Smooth muscle cell (in vitro differentiated cells): ENCODE data around the gene RFX4. TPM values are rescaled to one million over a fixed set of nuclear protein-coding genes. Genes with fewer than 3 reads are reported as not detected.

ENCODE experiments used
- DNase-seq: peaks from one replicate; lab custom pipeline; 2025; ENCODE audit not compliant: unreplicated experiment; lab: John Stamatoyannopoulos, UW
- H2AFZ ChIP-seq: fragments of 200-600 bp; sonication (generic); 2 replicates; pipeline ENCODE4 v1.6.0; 2016; ENCODE audit warnings: antibody characterized with exemption, low read depth, mild to moderate bottlenecking
- H3F3A ChIP-seq: fragments of 200-600 bp; sonication (generic); 2 replicates; pipeline ENCODE4 v1.6.0; 2017; ENCODE audit warnings: antibody characterized with exemption, low read depth
- H3K27ac ChIP-seq: fragments of 200-600 bp; sonication (generic); 2 replicates; pipeline ENCODE4 v1.5.1; 2016; ENCODE audit warnings: low read depth, mild to moderate bottlenecking
- H3K27me3 ChIP-seq: fragments of 200-600 bp; sonication (generic); 2 replicates; pipeline ENCODE4 v1.6.1; 2016; ENCODE audit warnings: low read depth, mild to moderate bottlenecking
- H3K36me3 ChIP-seq: fragments of 200-600 bp; sonication (generic); 2 replicates; pipeline ENCODE4 v1.5.1; 2016; ENCODE audit warnings: low read depth
- H3K4me1 ChIP-seq: fragments of 200-600 bp; sonication (generic); 2 replicates; pipeline ENCODE4 v1.5.1; 2016; ENCODE audit warnings: low read depth
- H3K4me2 ChIP-seq: fragments of 200-600 bp; sonication (generic); 2 replicates; pipeline ENCODE4 v1.6.0; 2016; ENCODE audit warnings: mild to moderate bottlenecking
- H3K4me3 ChIP-seq: fragments of 200-600 bp; sonication (generic); 2 replicates; pipeline ENCODE4 v1.5.1; 2016; ENCODE audit warnings: mild to moderate bottlenecking
- H3K79me2 ChIP-seq: fragments of 200-600 bp; sonication (generic); 2 replicates; pipeline ENCODE4 v1.6.0; 2016; ENCODE audit warnings: low read depth, mild to moderate bottlenecking
- H3K9ac ChIP-seq: fragments of 200-600 bp; sonication (generic); 2 replicates; pipeline ENCODE4 v1.6.0; 2016; ENCODE audit warnings: low read depth
- H3K9me3 ChIP-seq: fragments of 200-600 bp; sonication (generic); replicated peaks from 2 replicates; pipeline ENCODE4 v1.5.1; 2016; ENCODE audit warnings: low read depth
- H4K20me1 ChIP-seq: fragments of 200-600 bp; sonication (generic); 2 replicates; pipeline ENCODE4 v1.6.0; 2016; ENCODE audit warnings: low read depth
- CTCF ChIP-seq: fragments of 200-600 bp; sonication (generic); IDR thresholded peaks from 2 replicates; pipeline ENCODE4 v1.5.1; 2017; ENCODE audit warnings: borderline replicate concordance, mild to moderate bottlenecking, antibody characterized with exemption; ENCODE audit not compliant: insufficient read depth, poor library complexity, severe bottlenecking
- whole genome bisulfite sequencing: methylation state at CpG from one replicate; pipeline ENCODE4 v1.1.7; 2016; ENCODE audit warnings: low lambda C conversion rate; 5-methylcytosine and 5-hydroxymethylcytosine counted together
- polyA plus RNA-seq: library from polyadenylated mRNA; unstranded; fragments of >200 nt; fragmentation: Nextera tagmentation; extraction: Ambion mirVana; gene quantifications from 2 replicates; pipeline ENCODE4 v1.2.1, GENCODE V29; 2016
- total RNA-seq: library from RNA; depleted of rRNA; stranded (reverse); fragments of >200 nt; gene quantifications from 2 replicates; pipeline ENCODE4 v1.2.3, GENCODE V29; 2014

The RFX4 gene
- total and polyA plus RNA-seq, 2 experiments from 2014 or later = not detected

DNA sequence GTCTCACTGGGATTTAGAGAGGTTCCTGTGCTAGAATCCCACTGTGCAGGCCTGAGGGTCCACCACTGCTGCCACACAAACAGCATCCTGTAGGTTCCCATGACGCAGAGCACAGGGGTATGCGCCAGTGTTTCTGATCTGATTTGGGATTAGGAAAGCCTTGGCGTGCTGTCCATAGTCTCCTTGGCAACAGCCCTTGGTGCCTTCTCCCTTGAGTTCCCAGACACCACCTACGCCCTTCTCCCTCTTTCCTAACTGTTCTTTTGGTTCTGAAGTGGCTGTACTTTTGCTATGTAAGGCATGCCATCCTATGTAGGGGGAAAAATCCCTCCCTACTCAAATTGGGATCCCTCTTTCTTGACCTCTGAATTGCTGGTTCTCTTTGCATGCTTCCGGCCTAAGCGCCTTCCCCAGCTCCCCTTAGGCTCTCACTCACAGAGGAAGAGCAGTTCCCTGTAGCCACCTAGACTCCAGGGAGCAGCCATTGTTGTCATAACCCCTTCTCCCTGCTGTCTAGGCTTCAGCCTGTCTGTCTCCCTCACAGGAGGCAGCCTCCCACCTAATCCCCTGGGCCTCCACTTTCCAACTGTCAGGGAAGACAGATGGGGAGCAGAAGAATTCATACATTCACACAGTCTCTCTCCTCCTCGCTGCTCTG is 176.9 kb downstream of the RFX4 start:
- Histone ChIP-seq H3K9ac (no peak overlapping the region), H3K27ac (no peak overlapping the region), H3K4me3 (no peak overlapping the region), H2AFZ (no peak overlapping the region), H3K79me2 (no peaks in the 10 kb centered on the region), H3K36me3 (no peaks in the 10 kb centered on the region), H3K4me2 (no peak overlapping the region), H3F3A (no peaks in the 10 kb centered on the region), H3K27me3 (no peaks in the 10 kb centered on the region), H3K9me3 (no peaks in the 10 kb centered on the region), H4K20me1 (no peaks in the 10 kb centered on the region), H3K4me1 (no peaks in the 10 kb centered on the region)
- no peak for DNase-seq
- WGBS = 87% methylated on average over 7 of the region's 7 CpGs
- TF ChIP-seq CTCF = no peak

DNA sequence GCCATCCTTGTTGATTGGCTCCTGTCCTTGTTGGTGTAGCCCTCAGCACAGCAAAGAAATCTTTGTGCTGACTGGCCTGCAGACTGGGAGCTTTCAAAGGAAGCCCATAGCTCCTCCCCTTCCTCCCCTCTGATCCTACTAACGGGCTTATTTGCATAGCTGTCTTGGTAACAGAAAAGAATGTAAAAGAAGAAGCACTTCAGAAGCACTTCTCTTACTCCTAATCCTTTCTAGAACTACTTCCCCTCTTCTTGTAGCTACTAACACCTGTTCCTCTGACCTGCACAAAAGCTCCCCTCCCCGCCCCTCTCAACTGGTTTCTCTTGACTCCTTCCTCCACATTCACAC is 177.4 kb downstream of the RFX4 start:
- whole genome bisulfite sequencing = 59% methylated on average over 2 of the region's 2 CpGs
- no peaks in the 10 kb centered on the region for H3K4me1 ChIP-seq

GRCh38 chr12:106764220-106764619 is 181.4 kb downstream of the RFX4 start:
- no peak for DNase-seq
- no peak overlapping the region for H2AFZ ChIP-seq

More for the DNA sequence above, 177.4 kb downstream of the RFX4 start:
- Histone ChIP-seq H3K36me3 (no peaks in the 10 kb centered on the region), H3K27ac (no peak overlapping the region), H2AFZ (no peak overlapping the region), H3K27me3 (no peaks in the 10 kb centered on the region), H3K79me2 (no peaks in the 10 kb centered on the region), H4K20me1 (no peaks in the 10 kb centered on the region), H3K4me2 (no peak overlapping the region), H3K9ac (no peak overlapping the region), H3F3A (no peaks in the 10 kb centered on the region), H3K9me3 (no peaks in the 10 kb centered on the region), H3K4me3 (no peak overlapping the region)
- no peak for TF ChIP-seq CTCF
- DNase-seq = no peak

More at GRCh38 chr12:106764220-106764619, 181.4 kb downstream of the RFX4 start:
- Histone ChIP-seq H4K20me1 (no peaks in the 10 kb centered on the region), H3K79me2 (no peaks in the 10 kb centered on the region), H3K27me3 (no peaks in the 10 kb centered on the region), H3K4me2 (no peak overlapping the region), H3K27ac (no peak overlapping the region), H3K36me3 (no peaks in the 10 kb centered on the region), H3K9me3 (no peaks in the 10 kb centered on the region), H3K9ac (no peak overlapping the region), H3K4me1 (peaks cover 32% of the 10 kb centered on the region), H3K4me3 (no peak overlapping the region), H3F3A (no peaks in the 10 kb centered on the region)
- no peak for TF ChIP-seq CTCF
